ENCODE measurements around the gene SLC25A34. TPM values are rescaled to one million over a fixed set of nuclear protein-coding genes. Genes with fewer than 3 reads are reported as not detected.

Gene SLC25A34
- total and polyA plus RNA-seq, 10 of the 15 experiments (the other 5 are each of a cell fraction or from before 2014, with no cell fraction given): 0.02 to 1.6 (median 0.39) TPM

DNA sequence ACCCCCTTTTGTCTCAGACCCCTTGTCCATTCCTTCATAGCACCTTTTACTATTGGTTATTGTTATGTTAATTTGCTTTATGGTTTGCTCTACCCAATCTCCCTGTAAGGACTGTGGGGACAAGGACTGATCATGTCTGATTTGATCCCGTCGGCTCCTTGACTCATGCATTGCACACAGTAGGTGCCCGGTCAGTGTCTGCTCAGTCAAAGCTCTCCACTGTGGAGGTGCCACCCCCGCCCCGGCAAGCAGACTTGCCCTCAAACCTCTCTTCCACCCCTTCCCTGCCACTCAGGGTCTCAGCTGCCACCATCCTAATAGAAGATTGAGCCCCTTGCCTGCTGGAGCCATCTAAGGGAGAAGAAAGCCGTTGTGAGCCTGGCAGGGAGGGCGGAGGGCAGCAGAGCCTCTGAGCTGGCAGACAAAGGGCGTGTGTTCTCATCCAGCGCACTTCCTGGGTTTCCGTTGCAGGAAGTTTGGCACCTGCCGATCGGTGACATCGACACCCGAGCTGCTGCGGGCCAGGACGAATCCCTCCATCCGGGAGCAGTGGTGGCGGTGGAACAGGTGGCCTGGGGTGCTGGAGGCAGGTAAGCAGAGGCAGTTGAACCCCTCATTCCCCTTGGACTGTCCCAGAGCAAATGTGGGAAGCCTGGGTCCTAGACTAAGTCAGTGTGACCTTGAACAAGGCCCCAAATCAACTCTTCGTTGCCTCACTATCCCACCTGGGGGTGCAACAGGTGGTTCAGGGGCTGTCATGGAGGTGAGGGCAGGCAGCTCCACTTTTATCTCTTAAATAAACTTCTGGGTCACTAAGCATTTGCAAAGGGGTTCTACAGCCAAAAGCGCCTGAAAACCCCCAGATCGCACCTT lies 20.3 kb downstream of the SLC25A34 start (continued):
- TF ChIP-seq, protein P1, sequence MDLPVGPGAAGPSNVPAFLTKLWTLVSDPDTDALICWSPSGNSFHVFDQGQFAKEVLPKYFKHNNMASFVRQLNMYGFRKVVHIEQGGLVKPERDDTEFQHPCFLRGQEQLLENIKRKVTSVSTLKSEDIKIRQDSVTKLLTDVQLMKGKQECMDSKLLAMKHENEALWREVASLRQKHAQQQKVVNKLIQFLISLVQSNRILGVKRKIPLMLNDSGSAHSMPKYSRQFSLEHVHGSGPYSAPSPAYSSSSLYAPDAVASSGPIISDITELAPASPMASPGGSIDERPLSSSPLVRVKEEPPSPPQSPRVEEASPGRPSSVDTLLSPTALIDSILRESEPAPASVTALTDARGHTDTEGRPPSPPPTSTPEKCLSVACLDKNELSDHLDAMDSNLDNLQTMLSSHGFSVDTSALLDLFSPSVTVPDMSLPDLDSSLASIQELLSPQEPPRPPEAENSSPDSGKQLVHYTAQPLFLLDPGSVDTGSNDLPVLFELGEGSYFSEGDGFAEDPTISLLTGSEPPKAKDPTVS (IDR thresholded peaks at IDR 0.05; ENCODE audit: low read depth, low read length): no peak
- TF ChIP-seq IRF4 (IDR thresholded peaks at IDR 0.05; ENCODE audit: low read depth, low read length): no peak
- TF ChIP-seq, protein P2, sequence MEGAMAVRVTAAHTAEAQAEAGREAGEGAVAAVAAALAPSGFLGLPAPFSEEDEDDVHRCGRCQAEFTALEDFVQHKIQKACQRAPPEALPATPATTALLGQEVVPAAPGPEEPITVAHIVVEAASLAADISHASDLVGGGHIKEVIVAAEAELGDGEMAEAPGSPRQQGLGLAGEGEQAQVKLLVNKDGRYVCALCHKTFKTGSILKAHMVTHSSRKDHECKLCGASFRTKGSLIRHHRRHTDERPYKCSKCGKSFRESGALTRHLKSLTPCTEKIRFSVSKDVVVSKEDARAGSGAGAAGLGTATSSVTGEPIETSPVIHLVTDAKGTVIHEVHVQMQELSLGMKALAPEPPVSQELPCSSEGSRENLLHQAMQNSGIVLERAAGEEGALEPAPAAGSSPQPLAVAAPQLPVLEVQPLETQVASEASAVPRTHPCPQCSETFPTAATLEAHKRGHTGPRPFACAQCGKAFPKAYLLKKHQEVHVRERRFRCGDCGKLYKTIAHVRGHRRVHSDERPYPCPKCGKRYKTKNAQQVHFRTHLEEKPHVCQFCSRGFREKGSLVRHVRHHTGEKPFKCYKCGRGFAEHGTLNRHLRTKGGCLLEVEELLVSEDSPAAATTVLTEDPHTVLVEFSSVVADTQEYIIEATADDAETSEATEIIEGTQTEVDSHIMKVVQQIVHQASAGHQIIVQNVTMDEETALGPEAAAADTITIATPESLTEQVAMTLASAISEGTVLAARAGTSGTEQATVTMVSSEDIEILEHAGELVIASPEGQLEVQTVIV (IDR thresholded peaks at IDR 0.05; ENCODE audit: borderline replicate concordance, partially characterized antibody): no peak
- no peak for TF ChIP-seq ETV6 (conservative IDR thresholded peaks at IDR 0.05 in 1 of 2, IDR thresholded peaks at IDR 0.05 in 1 of 2; ENCODE audit: borderline replicate concordance in 1 of 2, low read depth in 1 of 2)
- no peak for TF ChIP-seq NFYA (IDR thresholded peaks at IDR 0.05; ENCODE audit: borderline replicate concordance, low read depth, low read length)

DNA sequence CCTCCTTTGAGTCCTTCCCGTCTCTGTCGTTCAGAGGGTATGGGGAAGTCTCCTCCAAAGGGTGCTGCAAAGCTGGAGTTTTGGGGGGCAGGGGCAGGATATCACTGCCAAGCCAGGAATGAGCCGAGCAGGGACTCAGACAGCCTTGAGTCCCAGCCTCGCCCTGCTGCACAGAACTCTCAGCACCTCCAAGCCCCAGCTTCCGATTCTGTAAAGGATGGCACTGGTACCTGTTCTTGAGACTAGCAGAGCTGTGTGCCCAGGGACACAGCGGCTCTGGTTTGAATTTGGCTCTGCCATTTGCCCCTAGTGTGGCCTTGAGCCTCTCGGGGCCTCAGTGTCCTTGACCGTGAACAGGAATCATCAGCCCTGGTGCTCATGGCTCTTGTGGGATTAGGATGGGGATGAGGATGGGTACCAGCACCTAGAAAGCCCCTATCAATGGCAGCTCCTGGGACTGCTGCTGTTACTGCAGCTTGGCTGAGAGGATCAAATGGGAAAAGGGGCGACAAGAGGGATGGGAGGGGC lies 21.0 kb downstream of the SLC25A34 start:
- POLR2A ChIA-PET: interaction anchor here (0.6 kb wide), 1 partner anchor 551 kb away, joined by 3 read pairs; no protein-coding TSS in a partner anchor
- SMC1A ChIA-PET (ENCODE audit: uncharacterized antibody, unreplicated experiment): no interaction called here
- CTCF ChIA-PET: no interaction called here
- 45% methylated on average over 9 of the region's 9 CpGs for WGBS (ENCODE audit: insufficient coverage, insufficient replicate concordance, low lambda C conversion rate, missing lambda C conversion rate)
- in situ Hi-C loops (cut with MboI): no loop called here
- Histone ChIP-seq H3K36me3 (ENCODE audit: control insufficient read depth in 2 of 2, insufficient read depth in 2 of 2, low read length in 1 of 2) (no peaks in the 10 kb centered on the region), H3K4me2 (ENCODE audit: control insufficient read depth, insufficient read depth) (no peak overlapping the region), H3K9me3 (replicated peaks; ENCODE audit: control insufficient read depth, insufficient read depth, low read length) (no peaks in the 10 kb centered on the region), H3K9ac (ENCODE audit: control insufficient read depth, insufficient read depth, low read length) (no peak overlapping the region), H2AFZ (ENCODE audit: control insufficient read depth, low read depth, low read length) (no peak overlapping the region), H3K79me2 (ENCODE audit: control insufficient read depth, insufficient read depth, low read length) (no peaks in the 10 kb centered on the region), H3K4me1 (ENCODE audit: control insufficient read depth, insufficient read depth, low read length) (no peaks in the 10 kb centered on the region), H3K27me3 (replicated peaks in 1 of 2; ENCODE audit: control insufficient read depth in 2 of 2, insufficient read depth in 2 of 2, low read length in 1 of 2) (peaks cover 8 to 22% of the 10 kb centered on the region in 2 experiments; a peak in 3 of 4 replicates), H3K4me3 (no peak overlapping the region), H4K20me1 (ENCODE audit: control insufficient read depth, insufficient read depth) (no peaks in the 10 kb centered on the region), H3K27ac (ENCODE audit: control insufficient read depth, insufficient read depth) (no peak overlapping the region)
- no TSS peak for BruUV-seq (replicated peaks)
- no peak for TF ChIP-seq ESRRA (IDR thresholded peaks at IDR 0.05; ENCODE audit: low read length)
- no peak for TF ChIP-seq WRNIP1 (IDR thresholded peaks at IDR 0.05; ENCODE audit: borderline replicate concordance, low read depth, low read length)
- RAD21 ChIA-PET (ENCODE audit: unreplicated experiment): no interaction called here
- no peak for FAIRE-seq
- ATAC-seq: no peak
- intact Hi-C loops (cut with micrococcal nuclease; ENCODE audit: unreplicated experiment): no loop called here
- no peak for DNase-seq (ENCODE audit: low read depth, low spot score)

All from GM12878 (cell line).